Upper lobe of left lung (tissue), 6 donors: Measurements from ENCODE around the gene STRIP1. TPM values are rescaled to one million over a fixed set of nuclear protein-coding genes. Genes with fewer than 3 reads are reported as not detected.

Experiments
- ATAC-seq, 2 donors: fragments of 200-7000 bp; cut with Tn5 transposase; one replicate each; pipeline ENCODE4 v1.9.1; 2022; ENCODE audit warnings: mild to moderate bottlenecking in 2 of 2, moderate library complexity in 2 of 2; ENCODE audit not compliant: low FRiP score in 2 of 2
- DNase-seq, 2 donors: peaks; one replicate each; pipeline ENCODE4 v3.0.0-alpha.2; 2019 to 2020
- H3K27ac ChIP-seq, 4 donors: fragments of 200-600 bp; sonication (generic); one replicate each; pipeline ENCODE4 v1.5.1; 2016 to 2019
- H3K27me3 ChIP-seq, 4 donors: fragments of 200-600 bp; sonication (generic); one replicate each; pipeline ENCODE4 v1.5.1; 2017 to 2019
- H3K36me3 ChIP-seq, 4 donors: fragments of 200-600 bp; sonication (generic); one replicate each; pipeline ENCODE4 v1.5.1; 2016 to 2019
- H3K4me1 ChIP-seq, 4 donors: fragments of 200-600 bp; sonication (generic); one replicate each; pipeline ENCODE4 v1.5.1; 2018 to 2019
- H3K4me3 ChIP-seq, 4 donors: fragments of 200-600 bp; sonication (generic); one replicate each; pipeline ENCODE4 v1.5.1; 2017 to 2019; ENCODE audit warnings: mild to moderate bottlenecking in 2 of 4, moderate library complexity in 1 of 4
- H3K9me3 ChIP-seq, 4 donors: fragments of 200-600 bp; sonication (generic); one replicate each; pipeline ENCODE4 v1.5.1; 2018 to 2019
- CTCF ChIP-seq, 6 experiments: fragments of 450-650 bp in 4 of 6; fragments of 200-600 bp in 2 of 6; sonication (generic) in 2 of 6; IDR thresholded peaks; one replicate each; pipeline ENCODE4 v1.5.1; 2016 to 2019; ENCODE audit warnings: antibody characterized with exemption in 6 of 6
- EP300 ChIP-seq, 4 donors: sonication (generic); formaldehyde crosslinking; IDR thresholded peaks; one replicate each; pipeline ENCODE4 v1.5.1; 2017; ENCODE audit warnings: antibody characterized with exemption in 4 of 4, control low read depth in 2 of 4
- POLR2A ChIP-seq, 4 donors: fragments of 450-650 bp; IDR thresholded peaks; one replicate each; pipeline ENCODE4 v1.5.1; 2016 to 2017; ENCODE audit warnings: antibody characterized with exemption in 4 of 4, mild to moderate bottlenecking in 2 of 4
- POLR2AphosphoS5 ChIP-seq, 2 donors: sonication (generic); formaldehyde crosslinking; IDR thresholded peaks; one replicate each; pipeline ENCODE4 v1.5.1; 2017; ENCODE audit warnings: antibody characterized with exemption in 2 of 2
- WGBS, 2 donors: methylation state at CpG; one replicate each; pipeline ENCODE4 v1.1.5; 2017 to 2018; 5-methylcytosine and 5-hydroxymethylcytosine counted together
- total RNA-seq, 6 donors: library from RNA; depleted of rRNA in 4 of 6; stranded (reverse); fragments of >200 nt in 4 of 6; gene quantifications; one replicate each; pipeline versions ENCODE4 v1.1.0 to v1.2.1, GENCODE V29; 2016 to 2021
- donor health status: DM: no; HTN: no; CAD: no; lungs with moderate emphysema.
- donor health status: DM: no; HTN: yes; CAD: no; lungs with severe emphysema.

The STRIP1 gene
- total RNA-seq, 6 donors from 2014 or later = 29.2 to 62.9 (median 34.3) TPM

GRCh38 chr1:110006516-110006915 is 27.9 kb upstream of the STRIP1 start:
- H3K36me3 ChIP-seq = peaks cover 13 to 26% (median 18%) of the 10 kb centered on the region in 4 donors
- WGBS, 2 donors = 31 to 36% methylated on average over 1 of the region's 1 CpG
- no peak overlapping the region for H3K27ac ChIP-seq
- no peak for DNase-seq
- no peak overlapping the region for H3K4me3 ChIP-seq
- H3K9me3 ChIP-seq = no peaks in the 10 kb centered on the region
- H3K27me3 ChIP-seq = no peaks in the 10 kb centered on the region
- H3K4me1 ChIP-seq = peaks cover 31 to 41% (median 37%) of the 10 kb centered on the region in 4 donors
- TF ChIP-seq CTCF (IDR thresholded peaks at IDR 0.05) (no peak), EP300 (IDR thresholded peaks at IDR 0.05) (no peak), POLR2A (IDR thresholded peaks at IDR 0.05) (no peak), POLR2AphosphoS5 (IDR thresholded peaks at IDR 0.05) (no peak)
- ATAC-seq = no peak

- Histone ChIP-seq H3K4me1 (peaks cover 31 to 41% (median 37%) of the 10 kb centered on the region in 4 donors), H3K9me3 (no peaks in the 10 kb centered on the region), H3K27ac (no peak overlapping the region), H3K36me3 (peaks cover 16 to 34% (median 23%) of the 10 kb centered on the region in 4 donors), H3K4me3 (no peak overlapping the region), H3K27me3 (no peaks in the 10 kb centered on the region)
- WGBS, 2 donors = 69 to 75% methylated on average over 4 of the region's 4 CpGs
- ATAC-seq (no peak), DNase-seq (no peak)
- no peak for TF ChIP-seq CTCF (IDR thresholded peaks at IDR 0.05)
- TF ChIP-seq POLR2A (IDR thresholded peaks at IDR 0.05) = no peak
- no peak for TF ChIP-seq EP300 (IDR thresholded peaks at IDR 0.05)
- no peak for TF ChIP-seq POLR2AphosphoS5 (IDR thresholded peaks at IDR 0.05)
These were observed 27.2 kb upstream of the STRIP1 start for GRCh38 chr1:110007046-110007830.

GRCh38 chr1:110008971-110009565 is 25.4 kb upstream of the STRIP1 start:
- H3K9me3 ChIP-seq = no peaks in the 10 kb centered on the region
- H3K4me1 ChIP-seq = peaks cover 21 to 32% (median 25%) of the 10 kb centered on the region in 4 donors
- H3K27ac ChIP-seq = no peak overlapping the region
- TF ChIP-seq POLR2AphosphoS5 (IDR thresholded peaks at IDR 0.05) (no peak), EP300 (IDR thresholded peaks at IDR 0.05) (no peak), CTCF (IDR thresholded peaks at IDR 0.05) (no peak), POLR2A (IDR thresholded peaks at IDR 0.05) (no peak)
- H3K36me3 ChIP-seq = peaks cover 31 to 52% (median 36%) of the 10 kb centered on the region in 4 donors
- H3K4me3 ChIP-seq = no peak overlapping the region
- 94% methylated on average over 7 of the region's 7 CpGs for WGBS, 2 donors
- no peak for ATAC-seq
- DNase-seq = no peak
- no peaks in the 10 kb centered on the region for H3K27me3 ChIP-seq

GRCh38 chr1:110011527-110012041 is 22.8 kb upstream of the STRIP1 start:
- TF ChIP-seq CTCF (IDR thresholded peaks at IDR 0.05) = peak in 5 of 6 experiments; percentile 36 to 70 (median 58)
- no peak for TF ChIP-seq POLR2AphosphoS5 (IDR thresholded peaks at IDR 0.05)
- H3K27me3 ChIP-seq = no peaks in the 10 kb centered on the region
- no peaks in the 10 kb centered on the region for H3K9me3 ChIP-seq
- DNase-seq = peak in 1 of 2 donors; percentile 40
- WGBS, 2 donors = 39 to 57% methylated on average over 2 of the region's 2 CpGs
- H3K4me3 ChIP-seq = no peak overlapping the region
- H3K27ac ChIP-seq = no peak overlapping the region
- H3K36me3 ChIP-seq = peaks cover 48 to 77% (median 57%) of the 10 kb centered on the region in 4 donors
- peaks cover 0 to 10% (median 6%) of the 10 kb centered on the region in 4 donors for H3K4me1 ChIP-seq
- peak; percentile 67 to 79 for ATAC-seq
